GM19397 (cell line): ENCODE data around the gene RILPL2.
"Not testable (repeated sequence)": the region's sequence is repeated elsewhere in the genome, so short reads cannot be mapped to it uniquely, and the experiment has no call there.

ENCODE experiments used
- ATAC-seq: cut with Tn5 transposase; IDR thresholded peaks from one replicate; pipeline ENCODE4 v1.9.1; 2021; ENCODE audit warnings: mild to moderate bottlenecking, moderate library complexity; ENCODE audit not compliant: unreplicated experiment

The RILPL2 gene

GRCh38 chr12:123384994-123385376, 51.5 kb downstream of the RILPL2 start:
- no peak for ATAC-seq

GRCh38 chr12:123384318-123384993, 52.0 kb downstream of the RILPL2 start:
- ATAC-seq, result no peak

GRCh38 chr12:123382684-123383083, 53.8 kb downstream of the RILPL2 start:
- ATAC-seq, result no peak

- ATAC-seq, result no peak
Measured at GRCh38 chr12:123379391-123379790, 57.1 kb downstream of the RILPL2 start.

- ATAC-seq, result not testable (repeated sequence)
Measured at GRCh38 chr12:123372415-123372814, 64.1 kb downstream of the RILPL2 start.

DNA sequence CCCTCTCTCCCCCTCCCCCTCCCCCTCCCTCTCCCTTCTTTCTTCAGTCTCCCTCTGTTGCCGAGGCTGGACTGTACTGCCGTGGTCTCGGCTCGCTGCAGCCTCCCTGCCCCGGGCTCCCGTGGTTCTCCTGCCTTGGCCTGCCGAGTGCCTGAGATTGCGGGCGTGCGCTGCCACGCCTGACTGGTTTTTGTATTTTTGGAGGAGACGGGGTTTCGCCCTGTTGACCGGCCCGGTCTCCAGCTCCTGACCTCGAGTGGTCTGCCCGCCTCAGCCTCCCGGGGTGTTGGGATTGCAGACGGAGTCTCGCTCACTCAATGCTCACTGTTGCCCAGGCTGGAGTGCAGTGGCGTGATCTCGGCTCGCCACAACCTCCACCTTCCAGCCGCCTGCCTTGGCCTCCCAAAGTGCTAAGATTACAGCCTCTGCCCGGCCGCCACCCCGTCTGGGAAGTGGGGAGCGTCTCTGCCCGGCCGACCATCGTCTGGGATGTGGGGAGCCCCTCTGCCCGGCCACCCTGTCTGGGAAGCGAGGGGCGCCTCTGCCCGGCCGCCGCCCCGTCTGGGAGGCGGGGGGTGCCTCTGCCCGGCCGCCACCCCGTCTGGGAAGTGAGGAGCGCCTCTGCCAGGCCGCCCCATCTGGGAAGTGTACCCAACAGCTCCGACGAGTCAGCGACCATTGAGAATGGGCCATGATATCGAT, 64.7 kb downstream of the RILPL2 start:
- ATAC-seq, result not testable (repeated sequence)

GRCh38 chr12:123369229-123369628, 67.3 kb downstream of the RILPL2 start:
- ATAC-seq, result no peak

GRCh38 chr12:123368431-123368830, 68.1 kb downstream of the RILPL2 start:
- not testable (repeated sequence) for ATAC-seq

- ATAC-seq, result no peak
Measured at GRCh38 chr12:123367511-123367910, 69.0 kb downstream of the RILPL2 start.
